ENCODE data around the gene PKD1.
"Not testable (repeated sequence)": the region's sequence is repeated elsewhere in the genome, so short reads cannot be mapped to it uniquely, and the experiment has no call there.

The PKD1 gene

DNA sequence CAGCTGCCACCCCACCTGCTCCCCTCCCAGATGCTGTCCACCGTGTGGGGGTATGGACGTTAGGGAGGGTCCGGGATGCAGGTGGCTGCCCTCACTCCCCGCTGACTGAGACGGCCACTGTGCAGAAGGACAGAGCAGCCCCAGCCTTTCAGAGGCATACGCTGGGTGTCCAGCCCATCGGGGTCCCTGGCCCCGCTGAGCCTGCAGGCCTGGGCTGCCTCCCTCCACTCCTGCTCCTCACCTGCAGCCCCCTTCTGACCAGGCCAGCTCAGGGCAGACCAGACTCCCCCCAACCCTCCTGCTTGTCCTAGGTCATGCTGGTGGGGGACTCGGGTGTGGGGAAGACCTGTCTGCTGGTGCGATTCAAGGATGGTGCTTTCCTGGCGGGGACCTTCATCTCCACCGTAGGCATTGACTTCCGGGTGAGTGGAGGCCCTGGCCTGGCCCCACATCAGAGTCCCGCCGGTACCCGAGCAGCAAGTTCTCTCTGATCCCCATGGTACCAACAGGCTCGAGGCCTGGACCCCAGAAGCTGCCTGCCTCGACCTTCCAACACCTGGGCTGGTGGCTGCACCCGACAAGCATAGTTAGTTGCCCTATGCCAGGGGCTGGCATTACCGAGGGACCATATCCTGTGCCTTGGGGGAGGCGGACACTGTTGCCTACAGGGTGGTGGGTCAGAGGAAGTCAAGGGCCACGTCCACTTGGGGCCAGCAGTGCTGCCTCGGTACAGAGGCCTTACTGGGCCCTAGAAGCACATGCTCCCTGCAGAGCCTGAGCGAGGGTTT, 14.1 kb upstream of the PKD1 start:
- no peak for DNase-seq

DNA sequence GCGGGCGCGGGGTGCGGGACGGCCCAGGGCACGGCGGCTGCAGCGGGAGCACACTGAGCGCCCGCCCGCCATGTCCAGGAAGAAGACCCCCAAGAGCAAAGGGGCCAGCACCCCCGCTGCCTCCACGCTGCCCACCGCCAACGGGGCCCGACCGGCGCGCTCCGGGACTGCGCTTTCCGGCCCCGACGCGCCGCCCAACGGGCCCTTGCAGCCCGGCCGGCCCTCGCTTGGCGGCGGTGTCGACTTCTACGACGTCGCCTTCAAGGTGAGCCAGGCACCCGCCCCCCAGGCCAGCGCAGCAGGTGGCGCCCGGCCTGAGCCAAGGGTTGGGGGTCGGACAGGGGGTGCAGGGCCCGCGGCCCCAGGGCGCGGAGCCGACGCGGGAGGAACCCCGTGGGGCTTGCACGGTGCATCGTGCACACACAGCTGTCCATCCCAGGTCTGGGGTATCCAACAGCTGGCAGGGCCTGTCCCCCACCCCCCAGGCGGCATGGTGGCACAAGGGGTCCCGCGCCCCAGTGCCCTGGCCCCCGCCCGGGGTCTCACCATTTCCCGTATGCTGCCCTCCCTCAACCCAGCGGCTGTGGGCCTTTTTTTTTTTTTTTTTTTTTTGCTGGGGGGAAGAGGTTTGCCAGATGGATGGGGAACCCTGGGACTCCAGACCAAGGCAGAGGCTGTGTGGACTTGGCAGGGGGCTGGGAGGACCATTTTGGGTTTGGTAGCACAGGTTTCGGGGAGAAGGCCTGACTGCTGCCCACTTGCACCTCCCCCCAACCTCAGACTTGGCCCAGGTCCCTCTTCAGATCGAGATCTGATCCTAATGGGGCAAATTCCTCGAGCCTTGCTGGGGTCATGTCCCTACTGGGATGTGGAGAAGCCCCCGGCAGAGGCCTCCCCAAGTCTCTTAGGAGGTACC, 13.3 kb upstream of the PKD1 start:
- peak; percentile 13 for DNase-seq

DNA sequence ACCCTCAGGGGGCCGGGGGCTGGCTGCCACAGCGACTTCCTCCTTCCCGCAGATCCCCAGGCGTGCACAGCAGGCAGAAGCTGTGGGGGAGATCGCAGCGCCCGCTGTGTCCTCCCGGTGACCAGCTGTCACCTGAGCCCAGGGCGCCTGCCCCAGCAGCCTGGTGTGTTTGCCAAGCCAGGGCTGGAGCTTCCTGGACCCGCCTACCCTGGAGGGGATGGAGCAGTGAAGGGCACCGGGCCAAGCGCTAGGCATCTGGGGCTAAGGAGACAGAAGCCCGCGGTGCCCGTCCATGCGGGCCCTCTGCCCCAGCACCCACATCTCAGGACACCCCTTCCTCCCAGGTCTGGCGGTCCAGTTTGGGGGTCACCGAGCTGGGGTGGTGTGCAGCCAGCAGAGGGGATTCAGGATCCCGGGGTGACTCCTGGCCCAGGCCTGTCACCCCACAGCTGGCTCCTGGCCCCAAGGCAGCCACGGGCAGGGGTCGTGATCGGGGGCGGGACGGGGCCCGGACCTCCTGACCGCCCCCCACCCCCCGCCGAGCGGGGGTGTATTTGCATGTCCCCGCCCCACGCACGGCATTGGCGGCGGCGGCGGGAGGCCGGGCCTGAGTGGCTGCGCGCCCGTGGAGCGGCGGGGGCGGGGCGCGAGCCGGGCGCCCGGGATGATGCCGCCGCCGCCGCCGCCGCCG, 12.4 kb upstream of the PKD1 start, which contains the start of gene RAB26:
Gene RAB26 (plus strand): TSS at position 645 of the 691 bp plus-strand sequence. CDS start 159 bp downstream, outside the sequence.
- peak; percentile 48 for DNase-seq

DNA sequence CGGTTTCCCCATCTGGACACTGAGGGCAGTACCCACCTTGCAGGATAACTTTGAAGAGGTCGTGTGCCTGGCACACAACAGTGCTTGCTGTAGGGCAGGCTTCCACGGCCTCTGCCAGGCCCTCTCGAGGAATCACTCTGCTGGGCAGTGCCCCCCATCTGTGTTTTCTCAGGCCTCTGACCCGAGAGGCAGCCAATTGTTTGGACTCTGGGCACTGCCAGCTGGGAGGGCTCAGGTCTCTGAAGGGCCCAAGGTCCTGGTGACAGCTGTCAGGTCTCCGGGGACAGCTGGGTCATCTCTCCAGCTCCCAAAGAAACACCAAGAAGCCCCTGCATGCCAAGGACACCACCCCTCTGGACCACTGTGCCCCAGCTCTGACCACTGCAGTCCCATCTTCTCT, 11.7 kb upstream of the PKD1 start:
- no peak for DNase-seq

DNA sequence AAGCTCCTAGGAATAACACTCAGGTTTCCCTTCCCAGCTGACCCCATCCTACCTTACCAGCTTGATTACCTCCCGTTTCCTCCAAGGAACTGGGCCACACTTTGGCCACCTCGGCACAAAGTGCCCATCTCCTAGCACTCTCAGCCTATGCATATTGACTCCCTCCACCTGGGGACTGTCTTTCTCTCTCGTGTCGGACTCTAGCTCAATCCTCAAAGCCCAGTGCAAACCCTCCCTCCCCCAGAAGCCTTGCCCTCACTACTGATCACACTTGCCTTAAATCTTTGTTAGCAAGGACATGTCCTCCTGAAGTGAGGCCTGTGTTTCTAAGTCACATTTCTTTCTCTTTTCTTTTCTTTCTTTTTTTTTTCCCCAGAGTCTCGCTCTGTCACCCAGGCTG, 10.1 kb upstream of the PKD1 start:
- DNase-seq, result no peak

DNA sequence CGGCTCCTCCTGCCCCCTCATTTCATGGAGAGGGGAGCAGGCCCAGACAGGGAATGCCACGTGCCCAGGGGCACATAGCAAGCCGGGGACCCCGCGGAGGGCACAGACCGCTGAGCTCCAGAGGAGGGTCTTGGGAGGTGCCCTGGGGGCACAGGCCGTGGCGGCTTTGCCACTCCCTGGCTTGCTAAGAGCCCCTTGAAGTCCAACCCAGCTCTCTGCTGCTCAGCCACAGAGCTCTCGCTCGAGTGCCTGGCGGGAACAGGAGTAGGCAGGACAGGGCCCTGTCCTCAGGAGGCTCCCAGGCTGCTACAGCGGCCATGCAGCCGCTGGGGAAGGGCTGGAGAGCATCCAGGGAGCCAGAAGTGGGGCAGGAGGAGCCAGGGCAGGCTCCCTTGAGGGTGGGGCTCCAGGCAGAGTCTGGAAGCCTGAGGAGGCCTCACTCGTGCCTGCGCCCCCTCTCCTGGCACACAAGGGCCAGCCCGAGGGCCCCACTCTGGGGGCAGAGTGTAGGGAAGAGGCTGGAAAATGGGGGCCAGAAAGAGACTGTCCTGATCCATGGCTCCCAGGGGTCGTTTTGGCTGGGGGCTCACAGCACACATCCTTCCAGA, 8.3 kb upstream of the PKD1 start:
- no peak for DNase-seq

DNA sequence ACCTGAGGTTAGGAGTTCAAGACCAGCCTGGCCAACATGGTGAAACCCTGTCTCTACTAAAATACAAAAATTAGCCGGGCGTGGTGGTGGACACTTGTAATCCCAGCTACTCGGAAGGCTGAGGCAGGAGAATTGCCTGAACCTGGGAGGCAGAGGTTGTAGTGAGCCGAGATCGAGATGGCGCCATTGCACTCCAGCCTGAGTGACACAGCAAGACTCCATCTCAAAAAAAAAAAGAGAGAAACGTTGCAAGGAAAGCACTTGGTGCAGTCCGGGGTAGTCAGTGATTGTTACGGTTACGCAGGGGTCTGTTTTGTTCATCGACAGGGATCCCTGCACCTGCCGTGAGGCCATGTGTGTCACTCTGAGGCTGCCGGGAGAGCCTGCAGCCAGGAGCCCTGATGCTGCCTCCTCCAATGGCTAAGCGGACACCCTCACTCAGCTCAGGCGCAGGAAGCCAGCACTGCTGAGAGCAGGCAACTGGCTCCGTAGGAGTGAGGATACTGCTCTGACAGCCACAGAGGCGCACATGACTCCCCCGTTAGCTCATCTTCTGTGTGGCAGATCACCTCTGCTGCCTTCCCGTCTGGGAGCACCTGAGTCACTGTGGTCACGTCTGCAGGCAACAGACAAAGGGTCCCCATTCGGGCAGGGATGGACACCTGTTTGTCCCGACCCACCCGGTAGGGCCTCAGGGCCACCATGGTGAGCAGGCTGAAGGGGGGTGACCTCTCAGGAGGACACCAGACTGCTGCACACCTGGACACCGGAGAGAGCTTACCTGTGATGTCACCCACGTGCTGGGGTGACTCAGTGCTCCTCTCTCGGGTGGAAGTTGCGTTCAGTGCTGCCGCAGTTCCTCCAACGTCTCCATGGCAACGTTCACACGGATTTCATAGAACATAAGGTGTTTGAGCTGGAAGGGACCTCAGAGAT, 7.5 kb upstream of the PKD1 start:
- no peak for DNase-seq

DNA sequence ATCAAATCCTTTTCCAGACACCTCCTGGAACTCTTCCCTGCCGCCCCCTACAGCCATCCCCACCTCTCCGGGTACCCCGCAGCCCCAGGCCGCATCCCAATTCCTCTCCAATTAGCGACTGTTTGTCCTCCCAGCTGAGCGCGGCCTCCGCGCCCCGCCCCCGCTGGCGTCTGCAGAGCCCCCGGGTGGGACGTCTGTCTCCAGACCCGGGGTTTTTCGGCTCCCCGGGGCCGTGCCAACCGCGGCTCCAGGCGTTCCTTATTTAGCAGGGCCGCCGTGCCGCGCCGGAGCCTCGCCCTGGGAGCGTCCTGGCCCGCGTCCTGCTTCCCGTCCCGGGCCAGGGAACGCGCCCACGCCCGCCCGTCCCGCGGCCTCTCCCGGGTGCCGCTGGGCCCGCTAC, 627 bp downstream of the PKD1 start:
- DNase-seq, result not testable (repeated sequence)

DNA sequence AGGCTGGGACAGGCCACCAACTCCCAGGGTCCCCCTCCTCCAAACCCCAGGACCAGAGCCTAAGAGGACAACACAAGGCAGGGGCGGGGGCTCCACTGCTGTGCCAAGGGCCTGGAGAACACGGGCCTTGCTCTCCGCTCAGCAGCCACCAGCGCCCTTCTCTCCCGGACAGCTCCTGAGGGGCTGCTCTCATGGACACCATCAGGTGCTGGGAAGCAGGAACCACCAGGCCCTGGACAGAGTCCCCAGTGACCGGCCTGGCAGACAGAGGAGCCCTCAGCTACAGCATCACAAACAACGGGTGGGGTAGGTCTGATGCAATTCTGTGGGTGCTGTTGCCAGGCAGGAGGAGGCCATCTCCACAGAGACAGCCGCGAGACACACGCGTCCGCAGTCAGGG, 1.9 kb downstream of the PKD1 start:
- DNase-seq, result not testable (repeated sequence)

DNA sequence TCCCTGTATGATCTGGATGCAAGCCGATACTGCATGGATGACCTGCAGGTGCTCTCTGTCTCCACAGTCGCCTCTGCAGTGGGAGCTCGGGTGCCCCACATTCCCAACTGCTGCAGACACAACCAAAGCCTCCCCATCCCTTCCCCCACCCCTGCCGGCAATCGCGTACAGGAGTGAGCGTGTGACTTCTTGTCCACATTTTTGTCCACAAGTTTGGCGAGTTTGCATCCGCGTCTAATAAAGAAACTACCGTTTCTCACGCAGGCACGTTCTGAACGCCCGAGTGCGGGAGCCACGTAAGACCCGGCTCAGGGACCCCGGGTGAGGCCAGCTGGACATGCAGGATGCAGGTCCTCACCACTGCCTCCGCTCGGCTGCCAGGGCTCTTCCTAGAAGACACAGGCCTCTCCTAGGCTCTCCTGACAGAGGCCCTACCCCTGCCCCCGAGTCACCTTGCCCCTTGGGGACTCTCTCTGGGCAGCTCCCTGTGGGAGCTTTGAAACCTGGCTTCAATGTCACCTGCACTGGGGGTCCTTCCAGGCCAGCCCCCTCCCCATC, 5.7 kb downstream of the PKD1 start:
- not testable (repeated sequence) for DNase-seq

DNA sequence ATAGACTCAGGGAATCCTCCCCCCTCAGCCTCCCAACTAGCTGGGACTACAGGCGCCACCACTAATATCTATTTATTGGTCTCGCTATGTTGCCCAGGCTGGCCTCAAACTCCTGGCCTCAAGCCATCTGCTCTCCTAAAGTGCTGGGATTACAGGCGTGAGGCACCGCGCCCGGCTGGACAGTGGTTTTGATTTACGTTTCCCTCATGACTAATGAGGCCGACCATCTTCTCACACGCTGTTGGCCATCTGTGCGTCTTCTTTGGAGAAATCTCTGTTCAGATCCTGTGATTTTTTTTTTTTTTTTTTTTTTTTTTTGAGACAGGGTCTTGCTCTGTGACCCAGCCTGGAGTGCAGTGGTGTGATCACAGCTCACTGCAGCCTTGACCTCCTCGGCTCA, 6.4 kb downstream of the PKD1 start:
- DNase-seq, result peak; percentile 80

DNA sequence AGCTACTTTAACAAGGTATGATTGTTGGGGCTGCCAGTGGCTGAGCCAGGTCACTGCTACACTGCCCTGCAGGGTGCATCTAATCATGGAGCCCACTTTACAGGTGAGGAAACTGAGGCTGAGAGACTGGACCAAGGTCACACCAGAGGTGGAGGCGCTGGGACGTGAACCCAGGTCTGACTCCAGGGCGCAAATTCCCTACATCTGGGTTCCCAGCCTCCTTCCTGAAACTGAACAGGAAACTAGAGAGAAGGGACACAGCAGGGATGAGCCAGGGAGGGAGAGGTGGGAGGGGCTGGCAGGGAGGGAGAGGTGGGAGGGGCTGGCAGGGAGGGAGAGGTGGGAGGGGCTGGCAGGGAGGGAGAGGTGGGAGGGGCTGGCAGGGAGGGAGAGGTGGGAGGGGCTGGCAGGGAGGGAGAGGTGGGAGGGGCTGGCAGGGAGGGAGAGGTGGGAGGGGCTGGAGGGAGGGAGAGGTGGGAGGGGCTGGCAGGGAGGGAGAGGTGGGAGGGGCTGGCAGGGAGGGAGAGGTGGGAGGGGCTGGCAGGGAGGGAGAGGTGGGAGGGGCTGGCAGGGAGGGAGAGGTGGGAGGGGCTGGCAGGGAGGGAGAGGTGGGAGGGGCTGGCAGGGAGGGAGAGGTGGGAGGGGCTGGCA, 7.9 kb downstream of the PKD1 start:
- DNase-seq, result peak; percentile 52

DNA sequence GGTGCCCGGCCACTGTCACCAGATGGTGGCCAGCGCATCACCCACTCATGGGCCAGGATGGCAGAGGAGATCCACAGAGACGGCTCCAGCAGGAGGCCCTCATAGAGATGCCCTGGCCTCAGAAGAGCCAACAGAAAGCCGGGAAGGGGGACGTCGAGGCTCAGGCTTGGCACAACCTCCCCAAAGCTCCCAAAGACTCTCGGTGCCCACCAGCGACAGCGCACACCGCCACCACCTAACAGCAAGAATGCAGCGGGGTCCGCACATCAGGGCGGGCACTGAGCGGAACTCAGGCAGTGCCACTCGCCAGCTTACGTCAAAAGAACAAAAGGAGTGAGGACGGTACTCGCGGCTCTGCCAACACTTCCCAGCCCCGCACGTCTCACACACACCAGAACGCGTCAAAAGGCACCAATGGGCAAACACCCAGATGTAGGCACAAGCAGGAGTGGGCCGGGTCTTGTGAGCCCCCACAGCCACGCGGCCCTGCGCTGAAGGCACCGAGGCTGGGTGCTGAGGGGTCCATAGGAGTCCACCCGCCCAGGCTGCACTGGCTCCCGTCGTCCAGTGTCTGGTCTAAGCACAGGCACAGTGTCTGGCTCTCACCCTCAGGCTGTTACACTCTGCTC, 8.7 kb downstream of the PKD1 start:
- not testable (repeated sequence) for DNase-seq

DNA sequence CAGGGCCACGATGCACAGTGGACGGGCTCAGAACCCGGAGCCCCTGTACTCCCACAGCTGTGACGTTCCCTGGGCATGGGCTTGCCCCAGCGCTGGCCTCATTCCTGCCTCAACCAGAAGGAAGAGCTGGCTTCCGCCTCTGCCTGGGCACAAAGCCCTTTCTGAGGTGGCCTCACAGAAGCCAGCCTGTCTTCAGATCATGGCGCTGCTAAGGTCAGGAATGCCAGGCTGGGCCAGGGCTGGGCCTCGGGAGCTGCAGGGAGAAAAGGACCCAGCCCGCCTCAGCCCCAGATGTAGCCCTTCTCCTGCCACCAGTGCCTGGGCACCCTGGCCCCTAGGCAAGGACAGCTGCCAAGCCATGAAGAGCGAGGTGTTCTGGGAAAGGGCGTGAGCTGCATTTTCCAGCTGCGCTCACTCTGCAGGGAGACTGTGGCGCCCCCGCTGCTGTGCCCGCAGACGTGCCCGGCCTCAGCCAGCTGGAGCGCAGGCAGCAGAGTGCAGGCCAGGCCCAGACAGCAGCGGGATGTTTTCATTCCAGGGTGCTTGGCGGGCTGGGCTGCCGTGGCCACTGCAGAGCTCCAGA, 9.4 kb downstream of the PKD1 start:
- DNase-seq, result not testable (repeated sequence)

DNA sequence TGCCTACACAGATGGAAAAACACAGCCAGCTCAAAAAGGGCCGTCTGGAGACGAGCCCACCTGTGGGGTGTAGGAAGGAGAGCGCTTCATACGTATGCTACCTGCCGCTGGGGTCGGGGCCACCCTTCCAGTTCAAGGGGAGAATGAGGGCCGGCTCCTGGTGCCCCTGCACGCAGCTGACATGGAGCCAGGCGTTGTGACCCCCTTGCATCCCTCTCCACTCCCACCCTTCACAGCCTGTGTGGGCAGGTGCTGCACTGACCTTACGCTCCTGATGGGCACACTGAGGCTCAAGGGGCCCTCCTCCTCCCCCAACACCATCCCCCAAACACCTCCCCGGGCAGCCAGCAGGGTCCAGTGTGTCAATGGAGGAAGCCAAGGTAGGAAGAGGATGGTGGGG, 10.1 kb downstream of the PKD1 start:
- DNase-seq, result not testable (repeated sequence)

DNA sequence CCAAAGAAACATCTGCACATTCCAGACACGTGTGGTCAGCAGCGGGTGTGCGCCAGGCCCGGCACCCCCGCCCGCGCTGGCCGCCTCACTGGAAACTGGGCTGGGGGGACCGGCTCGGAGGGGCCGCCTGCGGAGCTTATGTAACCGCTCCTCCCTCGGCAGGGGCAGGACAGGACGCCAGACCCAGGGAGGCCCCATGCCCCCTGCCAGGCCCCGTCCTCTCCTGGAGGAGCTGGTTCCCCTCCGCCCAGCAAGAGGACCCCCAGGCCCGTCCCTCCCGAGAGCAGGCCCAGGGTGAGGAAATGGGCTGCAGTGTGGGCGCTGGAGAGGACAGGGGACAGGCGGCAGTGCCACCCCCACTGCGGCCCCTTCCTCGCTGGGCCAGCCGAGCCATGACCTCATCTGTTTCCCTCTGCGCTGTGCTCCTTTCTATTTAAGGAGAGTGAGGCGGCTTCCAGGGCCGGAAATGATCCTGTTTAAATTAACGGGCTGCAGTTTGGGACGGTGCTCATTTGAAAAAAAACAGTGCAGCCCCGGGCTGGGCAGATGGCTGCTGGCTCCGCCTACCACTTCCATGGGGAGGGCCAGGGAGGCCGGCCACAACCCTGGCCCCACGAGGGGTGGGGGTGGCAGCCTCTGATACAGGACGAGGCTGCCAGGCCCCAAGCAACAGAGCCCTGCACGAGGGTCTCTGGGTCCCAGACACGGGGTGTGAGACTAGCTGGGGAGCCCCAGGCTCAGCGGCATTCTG, 10.8 kb downstream of the PKD1 start:
- DNase-seq, result peak; percentile 76

DNA sequence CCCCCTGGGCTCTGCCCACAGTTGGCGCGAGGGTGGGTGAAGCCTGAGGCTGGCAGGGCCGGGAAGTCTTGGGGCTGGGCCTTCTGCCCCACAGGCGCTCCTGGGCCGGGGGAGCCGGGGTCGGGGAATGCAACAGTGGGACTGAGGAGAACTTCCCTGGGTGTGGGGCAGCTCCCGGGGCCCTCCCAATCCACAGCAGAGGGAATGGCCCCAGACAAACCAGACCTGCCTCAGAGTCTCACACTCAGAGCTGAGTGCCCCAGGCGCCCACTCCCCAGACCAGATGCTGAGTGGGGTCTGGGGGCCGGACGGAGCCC, 11.4 kb downstream of the PKD1 start:
- not testable (repeated sequence) for DNase-seq

DNA sequence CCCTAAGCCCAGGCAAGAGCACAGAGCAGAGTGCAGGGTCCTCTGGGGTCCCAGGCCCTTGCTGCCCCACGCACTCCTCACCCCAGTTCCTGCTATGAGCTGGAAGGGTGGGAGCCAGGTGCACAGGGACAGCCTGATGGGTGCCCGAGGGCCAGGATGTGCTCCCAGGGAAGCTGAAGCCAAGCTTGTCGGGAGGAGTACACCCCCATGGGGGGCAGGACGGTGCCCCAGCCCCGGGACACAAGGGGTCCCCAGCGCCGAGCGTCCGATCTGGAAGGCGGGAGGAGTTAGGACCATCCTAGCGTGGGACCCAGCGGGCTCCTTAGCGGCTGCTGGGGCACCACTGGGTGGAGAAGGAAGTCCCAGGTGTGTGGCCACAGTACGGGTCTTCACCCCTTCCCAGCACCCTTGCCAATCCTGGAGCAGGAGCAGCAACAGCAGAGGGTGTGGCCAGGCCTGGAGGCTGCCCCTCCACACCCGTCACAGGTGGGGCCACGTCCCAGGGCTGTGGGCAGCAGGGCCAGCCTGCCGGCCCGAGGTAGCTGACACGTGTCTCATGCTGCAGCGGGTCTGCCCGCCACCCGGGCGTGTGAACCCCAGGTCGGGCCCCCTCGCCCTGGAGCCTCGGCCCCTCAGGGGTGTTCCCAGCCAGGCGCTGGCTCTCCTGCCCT, 11.9 kb downstream of the PKD1 start:
- not testable (repeated sequence) for DNase-seq

Measured in HCEC 1CT (cell line).